SJCRH30 (cell line): ENCODE measurements around the gene KIF21B. TPM values are rescaled to one million over a fixed set of nuclear protein-coding genes. Genes with fewer than 3 reads are reported as not detected.

Experiments used
- DNase-seq, 2 experiments: peaks; one replicate each; pipeline ENCODE4 v3.0.0-alpha.2; 2015 to 2020
- H3K27ac ChIP-seq: fragments of 250-450 bp; sonication (Bioruptor Pico); 2 replicates; pipeline ENCODE4 v1.5.1; 2020; ENCODE audit warnings: mild to moderate bottlenecking, moderate library complexity
- H3K27me3 ChIP-seq: fragments of 250-450 bp; sonication (Bioruptor Pico); 2 replicates; pipeline ENCODE4 v1.5.1; 2020; ENCODE audit warnings: mild to moderate bottlenecking, moderate library complexity
- H3K36me3 ChIP-seq: fragments of 250-450 bp; sonication (Bioruptor Pico); 2 replicates; pipeline ENCODE4 v1.5.1; 2020; ENCODE audit warnings: mild to moderate bottlenecking, moderate library complexity
- H3K4me1 ChIP-seq: fragments of 250-450 bp; sonication (Bioruptor Pico); 2 replicates; pipeline ENCODE4 v1.5.1; 2020; ENCODE audit warnings: mild to moderate bottlenecking, moderate library complexity
- H3K4me3 ChIP-seq: fragments of 250-450 bp; sonication (Bioruptor Pico); 2 replicates; pipeline ENCODE4 v1.5.1; 2020; ENCODE audit warnings: mild to moderate bottlenecking, moderate library complexity
- H3K9me3 ChIP-seq: fragments of 250-450 bp; sonication (Bioruptor Pico); replicated peaks from 2 replicates; pipeline ENCODE4 v1.5.1; 2020; ENCODE audit warnings: mild to moderate bottlenecking, moderate library complexity
- total RNA-seq: library from RNA; depleted of rRNA; stranded (reverse); fragments of >200 nt; shearing (Covaris generic); gene quantifications from 2 replicates; pipeline ENCODE4 v1.2.3, GENCODE V29; 2014

Gene KIF21B
- total RNA-seq, 1 experiment from 2014 or later, result 0.61 TPM

GRCh38 chr1:201019321-201019977, 4.1 kb downstream of the KIF21B start:
- Histone ChIP-seq H3K9me3 (no peaks in the 10 kb centered on the region), H3K4me1 (peaks cover 47% of the 10 kb centered on the region), H3K4me3 (no peak overlapping the region), H3K36me3 (no peaks in the 10 kb centered on the region), H3K27me3 (peaks cover 7% of the 10 kb centered on the region), H3K27ac (no peak overlapping the region)
- DNase-seq, result no peak

- H3K4me1 ChIP-seq, result peaks cover 40% of the 10 kb centered on the region
- no peak overlapping the region for H3K4me3 ChIP-seq
- no peak for DNase-seq
- H3K27ac ChIP-seq, result no peak overlapping the region
- no peaks in the 10 kb centered on the region for H3K9me3 ChIP-seq
- H3K27me3 ChIP-seq, result peaks cover 6% of the 10 kb centered on the region
- H3K36me3 ChIP-seq, result no peaks in the 10 kb centered on the region
These were observed 5.7 kb downstream of the KIF21B start for GRCh38 chr1:201017828-201018163.

GRCh38 chr1:201016943-201017827, 6.3 kb downstream of the KIF21B start:
- Histone ChIP-seq H3K4me1 (peaks cover 37% of the 10 kb centered on the region), H3K36me3 (no peaks in the 10 kb centered on the region), H3K27ac (no peak overlapping the region), H3K4me3 (no peak overlapping the region), H3K9me3 (no peaks in the 10 kb centered on the region), H3K27me3 (no peaks in the 10 kb centered on the region; the same call in 1 of the 2 replicates)
- peak; percentile 67 to 69 for DNase-seq

- no peaks in the 10 kb centered on the region for H3K27me3 ChIP-seq
- H3K36me3 ChIP-seq, result no peaks in the 10 kb centered on the region
- no peak overlapping the region for H3K4me3 ChIP-seq
- no peaks in the 10 kb centered on the region for H3K9me3 ChIP-seq
- H3K4me1 ChIP-seq, result peaks cover 37% of the 10 kb centered on the region
- no peak overlapping the region for H3K27ac ChIP-seq
- DNase-seq, result peak; percentile 73 to 89
These were observed 7.3 kb downstream of the KIF21B start for GRCh38 chr1:201016211-201016651.

GRCh38 chr1:201015551-201016091, 7.9 kb downstream of the KIF21B start:
- no peaks in the 10 kb centered on the region for H3K9me3 ChIP-seq
- no peak for DNase-seq
- peaks cover 37% of the 10 kb centered on the region for H3K4me1 ChIP-seq
- no peaks in the 10 kb centered on the region for H3K27me3 ChIP-seq
- H3K4me3 ChIP-seq, result no peak overlapping the region
- no peaks in the 10 kb centered on the region for H3K36me3 ChIP-seq
- H3K27ac ChIP-seq, result no peak overlapping the region

GRCh38 chr1:201014816-201015200, 8.7 kb downstream of the KIF21B start:
- H3K27me3 ChIP-seq, result no peaks in the 10 kb centered on the region

GRCh38 chr1:201013991-201014815, 9.3 kb downstream of the KIF21B start:
- H3K4me1 ChIP-seq, result peaks cover 34% of the 10 kb centered on the region
- H3K4me3 ChIP-seq, result no peak overlapping the region
- DNase-seq, result no peak
- no peak overlapping the region for H3K27ac ChIP-seq
- H3K27me3 ChIP-seq, result no peaks in the 10 kb centered on the region
- no peaks in the 10 kb centered on the region for H3K9me3 ChIP-seq
- H3K36me3 ChIP-seq, result no peaks in the 10 kb centered on the region

More at GRCh38 chr1:201014816-201015200, 8.7 kb downstream of the KIF21B start:
- no peaks in the 10 kb centered on the region for H3K36me3 ChIP-seq
- no peaks in the 10 kb centered on the region for H3K9me3 ChIP-seq
- no peak overlapping the region for H3K27ac ChIP-seq
- no peak for DNase-seq
- H3K4me3 ChIP-seq, result no peak overlapping the region
- peaks cover 37% of the 10 kb centered on the region for H3K4me1 ChIP-seq

GRCh38 chr1:201013031-201013485, 10.5 kb downstream of the KIF21B start:
- no peak for DNase-seq
- Histone ChIP-seq H3K9me3 (no peaks in the 10 kb centered on the region), H3K36me3 (no peaks in the 10 kb centered on the region), H3K4me3 (no peak overlapping the region), H3K4me1 (peaks cover 34% of the 10 kb centered on the region), H3K27me3 (no peaks in the 10 kb centered on the region), H3K27ac (no peak overlapping the region)

- no peak for DNase-seq
- H3K27me3 ChIP-seq, result no peaks in the 10 kb centered on the region
- H3K4me1 ChIP-seq, result peaks cover 20% of the 10 kb centered on the region
- no peaks in the 10 kb centered on the region for H3K9me3 ChIP-seq
- H3K36me3 ChIP-seq, result no peaks in the 10 kb centered on the region
- H3K4me3 ChIP-seq, result no peak overlapping the region
- no peak overlapping the region for H3K27ac ChIP-seq
These were observed 11.9 kb downstream of the KIF21B start for GRCh38 chr1:201011616-201012015.

GRCh38 chr1:201009962-201010645, 13.4 kb downstream of the KIF21B start:
- H3K4me3 ChIP-seq, result no peak overlapping the region
- no peak for DNase-seq
- H3K4me1 ChIP-seq, result peaks cover 5% of the 10 kb centered on the region
- H3K36me3 ChIP-seq, result no peaks in the 10 kb centered on the region
- no peak overlapping the region for H3K27ac ChIP-seq
- H3K9me3 ChIP-seq, result no peaks in the 10 kb centered on the region
- no peaks in the 10 kb centered on the region for H3K27me3 ChIP-seq

GRCh38 chr1:201008666-201009360, 14.7 kb downstream of the KIF21B start:
- H3K36me3 ChIP-seq, result no peaks in the 10 kb centered on the region
- H3K4me1 ChIP-seq, result no peaks in the 10 kb centered on the region
- no peak for DNase-seq
- no peak overlapping the region for H3K27ac ChIP-seq
- H3K27me3 ChIP-seq, result no peaks in the 10 kb centered on the region
- H3K9me3 ChIP-seq, result no peaks in the 10 kb centered on the region
- H3K4me3 ChIP-seq, result no peak overlapping the region

GRCh38 chr1:201007481-201007880, 16.0 kb downstream of the KIF21B start:
- no peak overlapping the region for H3K27ac ChIP-seq
- no peak for DNase-seq
- H3K36me3 ChIP-seq, result no peaks in the 10 kb centered on the region
- H3K4me1 ChIP-seq, result no peaks in the 10 kb centered on the region
- no peaks in the 10 kb centered on the region for H3K9me3 ChIP-seq
- H3K4me3 ChIP-seq, result no peak overlapping the region
- H3K27me3 ChIP-seq, result no peaks in the 10 kb centered on the region

- H3K36me3 ChIP-seq, result no peaks in the 10 kb centered on the region
- no peaks in the 10 kb centered on the region for H3K4me1 ChIP-seq
- no peaks in the 10 kb centered on the region for H3K9me3 ChIP-seq
- no peaks in the 10 kb centered on the region for H3K27me3 ChIP-seq
- no peak overlapping the region for H3K4me3 ChIP-seq
- no peak for DNase-seq
- H3K27ac ChIP-seq, result no peak overlapping the region
These were observed 17.1 kb downstream of the KIF21B start for GRCh38 chr1:201006450-201006849.
